OCI-LY1 (cell line): ENCODE data around the gene SEMA5A.
A peak's percentile ranks its signal among the peaks of the same experiment; 100 is the strongest.

Source experiments
- H2AFZ ChIP-seq: fragments of 200-600 bp; sonication (generic), shearing (Covaris generic); 2 replicates; pipeline ENCODE4 v1.6.0; 2014; ENCODE audit warnings: antibody characterized with exemption, mild to moderate bottlenecking, low read length
- H3F3A ChIP-seq: fragments of 200-600 bp; sonication (generic), shearing (Covaris generic); 2 replicates; pipeline ENCODE4 v1.6.0; 2014; ENCODE audit warnings: mild to moderate bottlenecking, antibody characterized with exemption, low read length, moderate library complexity; ENCODE audit not compliant: insufficient read depth
- H3K27ac ChIP-seq: fragments of 200-600 bp; sonication (generic); 2 replicates; pipeline ENCODE4 v1.5.1; 2014; ENCODE audit warnings: low read length, mixed run types, mild to moderate bottlenecking, low read depth; ENCODE audit not compliant: poor library complexity, severe bottlenecking
- H3K27me3 ChIP-seq: fragments of 200-600 bp; sonication (generic); 2 replicates; pipeline ENCODE4 v1.6.0; 2014; ENCODE audit warnings: antibody characterized with exemption, mild to moderate bottlenecking, low read length, moderate library complexity; ENCODE audit not compliant: insufficient read depth
- H3K36me3 ChIP-seq: fragments of 200-600 bp; sonication (generic); 2 replicates; pipeline ENCODE4 v1.6.1; 2014; ENCODE audit warnings: mild to moderate bottlenecking, antibody characterized with exemption, low read length, moderate library complexity, mixed read lengths; ENCODE audit not compliant: insufficient read depth
- H3K4me1 ChIP-seq: fragments of 200-600 bp; sonication (generic); 2 replicates; pipeline ENCODE4 v1.5.1; 2014; ENCODE audit warnings: mild to moderate bottlenecking, low read length, moderate library complexity; ENCODE audit not compliant: insufficient read depth, severe bottlenecking
- H3K4me2 ChIP-seq: fragments of 200-600 bp; sonication (generic), shearing (Covaris generic); 2 replicates; pipeline ENCODE4 v1.6.1; 2014; ENCODE audit warnings: low read length
- H3K4me3 ChIP-seq: fragments of 200-600 bp; sonication (generic); 2 replicates; pipeline ENCODE4 v1.5.1; 2014; ENCODE audit warnings: low read length, low read depth, mild to moderate bottlenecking, mixed read lengths; ENCODE audit not compliant: poor library complexity, severe bottlenecking
- H3K79me2 ChIP-seq: fragments of 200-600 bp; shearing (Covaris generic); 2 replicates; pipeline ENCODE4 v1.6.1; 2016; ENCODE audit warnings: mixed run types, low read length, mixed read lengths; ENCODE audit not compliant: insufficient read depth
- H3K9ac ChIP-seq: fragments of 200-600 bp; sonication (generic), shearing (Covaris generic); 2 replicates; pipeline ENCODE4 v1.6.1; 2014; ENCODE audit warnings: mild to moderate bottlenecking, low read length, mixed read lengths
- H3K9me2 ChIP-seq: fragments of 200-600 bp; sonication (generic), shearing (Covaris generic); 2 replicates; pipeline ENCODE4 v1.6.1; 2014; ENCODE audit warnings: low read depth, mild to moderate bottlenecking, low read length, mixed read lengths
- H3K9me3 ChIP-seq: fragments of 200-600 bp; shearing (Covaris generic); 2 replicates; pipeline ENCODE4 v1.6.1; 2014; ENCODE audit warnings: low read length, mixed read lengths
- H4K20me1 ChIP-seq: fragments of 200-600 bp; sonication (generic), shearing (Covaris generic); 2 replicates; pipeline ENCODE4 v1.6.0; 2016; ENCODE audit warnings: mild to moderate bottlenecking, low read length; ENCODE audit not compliant: insufficient read depth
- CTCF ChIP-seq: fragments of 200-600 bp; sonication (generic), shearing (Covaris generic); IDR thresholded peaks from 2 replicates; pipeline ENCODE4 v1.5.1; 2017; ENCODE audit warnings: mild to moderate bottlenecking, antibody characterized with exemption, low read length, moderate library complexity, mixed read lengths
- EZH2 ChIP-seq: fragments of 200-600 bp; sonication (generic), shearing (Covaris generic); IDR thresholded peaks from 2 replicates; pipeline ENCODE4 v1.8.0; 2017; ENCODE audit warnings: borderline replicate concordance, mixed run types, mild to moderate bottlenecking, antibody characterized with exemption, low read length, moderate library complexity, mixed read lengths

The SEMA5A gene

DNA sequence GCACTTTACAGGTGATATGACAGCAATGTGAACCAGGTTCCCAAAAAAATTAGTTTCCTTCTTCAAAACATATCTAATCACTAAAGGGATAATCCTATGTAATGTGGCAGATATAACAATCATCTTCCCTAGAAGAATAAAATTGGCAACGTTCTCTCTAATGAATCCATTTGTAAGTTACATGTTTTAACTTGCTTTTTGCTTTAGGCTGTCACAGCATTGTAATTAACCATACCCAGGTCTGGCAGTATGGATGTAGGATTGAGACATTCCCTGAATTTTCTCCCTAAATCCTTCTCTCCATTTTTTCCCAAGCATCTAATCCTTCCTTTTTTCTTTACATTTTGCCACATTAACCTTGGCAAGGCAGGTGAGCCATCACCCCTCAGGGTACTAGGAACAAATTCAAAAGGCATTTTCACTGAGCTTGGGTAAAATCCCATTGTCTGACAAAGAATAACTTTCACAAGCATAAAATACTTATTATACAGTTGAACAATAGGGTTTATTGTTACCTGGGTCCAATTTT lies 548.3 kb downstream of the SEMA5A start:
- Histone ChIP-seq H3K9me3 (no peaks in the 10 kb centered on the region), H3K79me2 (no peaks in the 10 kb centered on the region)

GRCh38 chr5:8993031-8993430 lies 552.8 kb downstream of the SEMA5A start:
- Histone ChIP-seq H2AFZ (no peak overlapping the region), H3K9ac (no peak overlapping the region), H3K9me3 (no peaks in the 10 kb centered on the region), H3K36me3 (no peaks in the 10 kb centered on the region), H3K27ac (no peak overlapping the region), H3K9me2 (no peaks in the 10 kb centered on the region), H3K4me3 (no peak overlapping the region), H3K4me1 (no peaks in the 10 kb centered on the region), H4K20me1 (no peaks in the 10 kb centered on the region), H3K27me3 (no peaks in the 10 kb centered on the region), H3F3A (no peaks in the 10 kb centered on the region), H3K79me2 (no peaks in the 10 kb centered on the region), H3K4me2 (no peak overlapping the region)
- TF ChIP-seq EZH2 = no peak
- peak; percentile 39 for TF ChIP-seq CTCF

More for the DNA sequence above, 548.3 kb downstream of the SEMA5A start:
- Histone ChIP-seq H3K4me2 (no peak overlapping the region), H3K36me3 (no peaks in the 10 kb centered on the region), H3K9ac (no peak overlapping the region), H3F3A (no peaks in the 10 kb centered on the region), H3K9me2 (no peaks in the 10 kb centered on the region), H3K27ac (no peak overlapping the region), H2AFZ (no peak overlapping the region), H3K4me1 (no peaks in the 10 kb centered on the region), H3K4me3 (no peak overlapping the region), H4K20me1 (no peaks in the 10 kb centered on the region), H3K27me3 (no peaks in the 10 kb centered on the region)
- TF ChIP-seq EZH2 (no peak), CTCF (no peak)
